Activated CD4-positive, CD25-positive, alpha-beta regulatory T cell (primary cell): ENCODE data around the gene FGF5.

ENCODE experiments used
- DNase-seq, 4 experiments: peaks; one replicate each; lab custom pipeline; 2025; lab: John Stamatoyannopoulos, UW

The FGF5 gene

DNA sequence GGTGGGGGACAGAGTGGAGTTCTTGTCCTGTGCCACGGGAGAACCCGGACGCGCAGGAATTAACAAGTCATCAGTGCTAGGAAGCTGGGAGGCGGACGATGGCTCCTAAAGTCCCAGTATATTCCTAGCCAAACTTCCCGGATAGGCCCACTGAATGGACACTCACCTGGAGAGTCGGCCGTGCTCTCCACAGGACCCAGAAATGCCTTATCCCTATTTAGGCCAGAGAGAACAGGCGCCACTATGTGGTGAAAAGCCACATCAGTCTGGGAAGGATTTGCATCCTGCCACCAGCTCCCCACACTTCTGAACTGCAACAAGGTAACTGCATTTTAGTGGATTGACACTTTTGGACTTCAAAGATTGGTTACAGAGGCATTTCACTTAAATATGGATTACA lies 70.1 kb downstream of the FGF5 start:
- no peak for DNase-seq

DNA sequence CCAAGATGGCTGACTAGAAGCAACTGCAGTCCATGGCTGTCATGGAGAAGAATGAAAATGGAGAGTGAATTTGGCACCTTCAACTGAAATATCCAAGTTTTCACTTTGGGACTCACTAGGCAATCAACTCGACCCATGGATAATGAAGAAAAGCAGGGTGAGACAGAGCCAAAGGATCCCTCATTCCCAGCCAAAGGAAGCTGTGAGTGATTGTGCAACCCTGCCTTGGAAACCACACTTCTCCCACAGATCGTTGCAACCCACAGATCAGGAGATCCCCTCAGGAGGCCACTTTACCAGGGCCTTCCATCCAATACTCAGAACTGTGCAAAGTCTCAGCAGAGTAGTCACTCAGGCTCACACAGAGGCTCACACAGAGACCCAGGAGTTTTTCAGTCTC lies 73.6 kb downstream of the FGF5 start:
- no peak for DNase-seq
